Stimulated activated CD8-positive, alpha-beta memory T cell treated with anti-CD3 and anti-CD28 coated beads, Interleukin-12 subunit alpha, Interleukin-12 subunit beta, amount 100 ng/mL, for 4 hours (primary cell): ENCODE results near the gene CETP.
A peak's percentile ranks its signal among the peaks of the same experiment; 100 is the strongest.
"Not testable (repeated sequence)": the region's sequence is repeated elsewhere in the genome, so short reads cannot be mapped to it uniquely, and the experiment has no call there.

ENCODE experiments used
- DNase-seq: peaks from one replicate; pipeline ENCODE4 v3.0.0-alpha.2; 2020; ENCODE audit warnings: low read depth

Gene CETP

DNA sequence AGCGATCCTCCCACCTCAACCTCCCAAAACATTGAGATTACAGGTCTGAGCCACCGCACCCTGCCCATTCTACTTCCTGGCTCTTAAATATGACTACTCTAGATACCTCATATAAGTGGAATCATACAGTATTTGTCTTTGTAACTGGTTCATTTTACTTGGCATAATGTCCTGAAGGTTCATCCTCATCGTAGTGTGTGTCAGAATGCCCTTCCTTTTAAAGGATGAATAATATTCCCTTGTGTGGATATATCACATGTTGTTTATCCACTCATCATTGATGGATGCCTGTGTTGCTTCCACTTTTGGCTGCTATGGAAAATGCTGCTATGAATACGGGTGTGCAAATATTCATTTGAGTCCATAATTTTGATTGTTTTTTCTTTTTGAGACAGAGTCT, 5.7 kb upstream of the CETP start:
- DNase-seq = no peak

DNA sequence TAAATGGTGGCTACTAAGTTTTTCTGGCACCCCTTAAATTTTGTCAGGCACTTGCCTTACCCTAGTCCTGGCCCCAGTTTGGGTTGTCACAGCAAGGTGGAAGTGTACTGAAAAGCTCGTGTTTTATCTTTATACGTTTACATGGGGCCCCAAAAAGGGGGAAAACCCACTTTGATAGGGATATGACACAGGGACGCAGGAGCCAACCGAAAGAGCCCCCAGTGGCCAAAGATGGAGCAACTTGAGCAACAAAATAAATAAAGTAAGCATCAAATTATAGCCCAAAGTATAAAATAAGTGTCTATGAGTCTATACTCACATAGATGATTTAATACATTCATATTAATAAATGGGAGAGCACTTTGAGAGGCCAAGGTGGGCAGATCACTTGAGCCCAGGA, 5.0 kb upstream of the CETP start:
- no peak for DNase-seq

DNA sequence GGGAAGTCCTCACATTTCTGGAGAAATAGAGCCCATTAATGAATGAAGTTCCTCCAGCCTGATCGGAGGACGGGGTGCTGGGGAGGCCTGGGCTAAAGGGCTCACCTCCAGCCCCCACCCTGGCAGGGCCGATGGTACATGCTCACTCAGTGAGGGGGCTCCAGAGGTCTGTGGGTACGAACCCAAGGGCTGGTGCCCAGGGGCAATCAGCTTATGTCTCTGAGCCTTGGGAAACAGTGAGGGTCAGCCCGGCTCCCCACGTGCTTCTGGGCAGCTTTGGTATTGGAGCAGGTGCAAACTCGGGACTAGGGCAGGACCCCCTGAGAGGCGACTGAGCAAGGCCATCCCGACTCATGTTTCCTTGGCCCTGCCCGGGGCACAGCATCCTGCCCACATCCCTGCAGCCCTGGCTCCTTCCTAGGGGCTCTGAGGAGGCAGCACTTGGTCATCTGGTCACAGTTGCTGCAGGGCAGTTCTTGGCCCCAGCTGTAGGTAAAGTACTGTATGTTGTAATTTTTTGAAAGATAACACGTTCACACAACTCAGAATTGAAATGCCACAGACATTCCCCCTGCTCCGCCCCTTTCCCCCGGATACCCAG, 969 bp upstream of the CETP start:
- DNase-seq = no peak

DNA sequence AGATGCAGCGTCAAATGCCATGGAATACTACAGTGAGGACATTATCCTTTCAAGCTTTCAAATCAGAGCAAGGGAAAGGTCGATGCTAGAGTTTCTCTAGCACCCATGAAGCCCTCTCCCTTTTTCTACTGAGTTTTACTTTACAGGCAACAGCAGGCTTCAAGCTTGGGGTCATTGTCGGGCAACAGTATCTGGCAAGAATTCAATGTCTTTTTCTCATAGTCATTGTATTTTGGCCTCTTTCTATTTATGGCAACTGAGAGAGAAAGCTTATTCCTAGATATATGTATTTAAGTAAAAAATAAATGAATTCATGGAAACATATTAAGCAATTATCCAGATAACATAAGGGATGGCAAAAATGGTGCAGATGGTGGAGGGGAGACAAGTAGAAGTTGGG, 364 bp upstream of the CETP start:
- DNase-seq = no peak

DNA sequence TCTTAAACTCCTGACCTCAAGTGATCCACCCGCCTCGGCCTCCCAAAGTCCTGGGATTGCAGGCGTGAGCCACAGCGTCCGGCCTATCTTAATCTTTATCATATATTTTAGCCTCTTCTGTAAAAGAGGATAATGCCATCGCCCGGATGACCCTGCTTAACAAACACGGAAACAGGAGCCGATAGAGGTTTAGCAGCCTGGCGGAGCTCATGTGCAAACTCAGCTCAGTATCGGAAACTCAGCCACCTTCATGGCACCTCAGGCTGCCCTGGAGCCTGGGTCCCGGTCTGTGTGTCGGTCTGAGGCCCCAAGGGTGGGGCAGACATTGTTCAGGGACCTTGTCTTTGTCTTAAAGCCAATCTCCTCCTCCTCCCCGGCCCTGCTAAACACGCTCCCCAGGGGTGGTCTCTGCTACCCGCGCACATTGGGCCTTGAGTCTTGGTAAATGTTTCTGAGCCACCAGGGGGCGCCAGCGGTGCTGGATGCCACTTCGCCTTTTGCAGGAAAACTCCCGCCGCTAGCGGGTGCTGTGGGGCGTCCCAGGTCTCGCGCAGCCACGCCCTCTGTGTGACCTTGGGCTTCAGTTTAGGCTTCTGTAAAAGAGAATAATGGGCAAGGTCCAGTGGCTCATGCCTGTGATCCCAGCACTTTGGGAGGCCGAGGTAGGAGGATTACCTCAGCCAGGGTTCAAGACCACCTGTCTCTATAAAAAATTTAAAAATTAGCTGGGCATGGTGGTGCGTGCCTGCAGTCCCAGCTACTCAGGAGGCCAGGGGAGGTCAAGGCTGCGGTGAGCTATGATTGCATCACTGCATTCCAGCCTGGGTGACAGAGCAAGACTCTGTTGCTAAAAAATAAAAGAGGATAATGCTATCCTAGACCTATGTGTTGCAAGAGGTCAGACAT, 2.7 kb downstream of the CETP start:
- DNase-seq = peak; percentile 83

DNA sequence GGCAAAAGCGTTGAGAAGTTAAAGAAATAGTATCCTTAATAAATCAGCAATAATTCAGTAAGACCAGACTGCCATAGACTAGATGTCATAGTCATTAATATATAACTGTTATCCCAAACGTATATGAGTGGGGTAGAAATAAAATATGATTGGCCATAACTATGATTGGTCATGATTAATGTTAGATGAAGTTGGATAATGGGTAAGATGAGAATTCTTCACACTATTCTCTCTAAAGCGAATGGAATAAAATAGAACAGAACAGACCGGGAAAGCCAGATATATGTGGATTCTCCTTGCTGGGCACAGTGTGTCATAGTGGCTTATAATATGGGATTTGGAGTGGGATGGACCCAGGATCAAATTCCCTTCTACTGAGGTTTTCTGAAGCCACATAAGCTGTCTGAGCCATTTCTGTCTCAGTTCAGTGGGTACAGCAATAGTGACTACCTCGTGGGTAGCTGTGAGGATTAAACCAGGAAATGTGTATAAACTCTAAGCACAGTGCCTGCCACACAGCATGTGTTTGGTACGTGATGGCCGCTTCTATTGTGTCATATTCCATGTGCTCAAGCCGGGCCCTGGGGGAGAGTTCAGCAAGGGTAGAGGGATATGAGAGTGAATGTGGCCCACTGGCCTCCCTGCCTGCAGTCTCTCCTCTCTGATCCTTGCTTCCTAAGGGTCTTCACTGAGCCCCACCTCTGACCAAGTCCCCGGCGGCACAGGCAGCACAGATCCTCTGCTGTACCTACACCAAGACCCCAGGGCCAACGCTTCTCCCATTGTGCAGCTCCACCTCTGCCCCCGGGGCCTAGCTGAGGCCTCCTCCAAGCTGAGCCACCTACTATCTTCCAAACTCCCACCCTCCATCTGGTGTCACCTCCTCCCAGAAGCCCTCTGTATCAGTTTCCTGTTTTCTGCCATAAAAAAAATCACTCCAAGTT, 3.7 kb downstream of the CETP start:
- no peak for DNase-seq

DNA sequence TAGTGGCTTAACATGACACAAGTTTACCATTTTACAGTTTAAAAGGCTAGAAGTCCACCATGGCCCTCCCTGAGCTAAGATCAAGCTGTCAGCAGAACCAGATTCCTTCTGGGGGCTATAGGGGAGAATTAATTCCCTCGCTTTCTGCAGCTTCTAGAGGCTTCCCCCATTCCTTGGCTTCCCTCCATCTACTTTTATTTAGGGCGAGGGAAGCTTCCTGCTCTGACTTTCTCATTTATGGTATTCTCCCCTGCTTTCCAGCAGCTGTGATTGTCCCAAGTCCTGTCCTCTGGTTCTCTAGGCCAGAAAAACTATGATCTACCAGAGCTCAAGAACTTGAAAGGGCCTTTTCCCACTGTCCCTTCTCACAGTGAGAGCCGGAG, 4.3 kb downstream of the CETP start:
- DNase-seq = no peak

DNA sequence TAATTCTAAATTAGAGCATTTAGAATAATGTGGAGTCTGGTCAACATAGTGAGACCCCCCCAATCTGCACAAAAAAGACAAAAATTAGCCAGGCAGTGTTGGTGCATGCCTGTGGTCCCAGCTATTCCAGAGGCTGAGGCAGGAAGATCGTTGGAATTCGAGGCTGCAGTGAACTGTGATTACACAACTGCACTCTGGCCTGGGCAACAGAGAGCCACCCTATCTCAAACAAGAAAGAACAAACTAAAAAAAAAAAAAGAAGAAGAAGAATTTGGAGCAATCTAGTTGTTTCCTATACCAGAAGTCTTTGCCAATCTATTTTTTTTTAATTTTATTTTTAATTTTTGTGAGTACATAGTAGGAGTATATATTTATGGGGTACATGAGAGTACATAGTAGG, 6.0 kb downstream of the CETP start:
- DNase-seq = no peak

DNA sequence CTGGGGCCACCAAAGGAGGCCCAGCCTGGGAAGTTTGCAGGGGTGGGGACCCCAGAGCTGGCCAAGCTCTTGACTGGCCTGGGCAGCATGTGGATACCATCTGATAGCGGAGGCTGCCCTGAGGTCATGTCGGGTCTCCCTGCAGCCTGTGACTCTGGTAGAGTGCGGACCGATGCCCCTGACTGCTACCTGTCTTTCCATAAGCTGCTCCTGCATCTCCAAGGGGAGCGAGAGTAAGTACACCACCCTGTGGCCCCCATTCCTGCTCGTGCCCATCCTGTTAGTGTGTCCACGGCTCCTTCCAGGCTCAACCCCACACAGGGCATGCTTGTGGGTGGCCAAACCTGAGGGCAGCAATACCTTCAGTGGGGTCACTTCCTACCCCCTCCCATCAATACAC, 8.0 kb downstream of the CETP start:
- no peak for DNase-seq

DNA sequence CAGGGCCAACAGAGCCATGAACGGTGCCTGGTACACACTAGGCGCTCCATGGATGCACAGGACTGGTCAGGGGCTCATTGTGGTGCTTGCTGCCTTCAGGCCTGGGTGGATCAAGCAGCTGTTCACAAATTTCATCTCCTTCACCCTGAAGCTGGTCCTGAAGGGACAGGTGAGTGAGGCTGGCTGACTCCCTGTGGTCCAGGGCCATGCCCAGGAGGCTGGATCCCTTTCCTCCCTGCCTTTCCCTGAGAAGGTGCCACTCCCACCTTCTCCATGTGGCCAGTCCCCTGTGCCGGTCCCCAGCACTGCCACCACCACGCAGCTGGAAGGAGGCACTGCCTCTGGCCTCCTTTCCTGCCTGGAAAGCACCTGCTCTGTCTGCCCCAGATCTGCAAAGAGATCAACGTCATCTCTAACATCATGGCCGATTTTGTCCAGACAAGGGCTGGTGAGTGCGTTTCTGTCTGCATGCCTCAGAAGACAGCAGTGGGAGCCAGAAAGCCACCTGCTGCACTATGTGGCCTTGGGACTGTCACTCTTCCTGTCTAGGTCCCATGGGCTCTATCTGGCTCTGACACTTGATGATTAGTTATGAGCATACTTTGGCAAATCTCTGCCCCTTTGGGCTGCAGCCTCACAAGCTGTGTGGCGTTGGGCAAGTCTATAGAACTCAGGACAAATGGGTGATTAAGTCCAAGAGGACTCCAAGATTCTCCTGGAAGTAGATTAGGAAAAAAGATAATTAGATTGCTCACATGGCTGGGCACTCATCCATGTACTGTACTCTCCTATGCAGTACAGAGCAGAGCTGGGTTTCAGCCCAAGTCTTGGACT, 9.4 kb downstream of the CETP start:
- no peak for DNase-seq

DNA sequence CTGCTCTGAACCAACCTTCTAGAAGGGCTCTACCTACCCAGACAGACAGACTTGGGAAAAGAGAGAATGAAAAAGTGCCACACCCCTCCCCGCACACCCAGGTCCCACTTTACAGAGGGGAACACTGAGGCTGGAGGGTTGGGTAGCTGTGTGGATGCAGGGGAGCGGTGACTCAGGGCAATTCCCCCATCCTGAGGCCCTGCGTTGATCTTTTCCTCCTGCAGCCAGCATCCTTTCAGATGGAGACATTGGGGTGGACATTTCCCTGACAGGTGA, 10.0 kb downstream of the CETP start:
- no peak for DNase-seq

DNA sequence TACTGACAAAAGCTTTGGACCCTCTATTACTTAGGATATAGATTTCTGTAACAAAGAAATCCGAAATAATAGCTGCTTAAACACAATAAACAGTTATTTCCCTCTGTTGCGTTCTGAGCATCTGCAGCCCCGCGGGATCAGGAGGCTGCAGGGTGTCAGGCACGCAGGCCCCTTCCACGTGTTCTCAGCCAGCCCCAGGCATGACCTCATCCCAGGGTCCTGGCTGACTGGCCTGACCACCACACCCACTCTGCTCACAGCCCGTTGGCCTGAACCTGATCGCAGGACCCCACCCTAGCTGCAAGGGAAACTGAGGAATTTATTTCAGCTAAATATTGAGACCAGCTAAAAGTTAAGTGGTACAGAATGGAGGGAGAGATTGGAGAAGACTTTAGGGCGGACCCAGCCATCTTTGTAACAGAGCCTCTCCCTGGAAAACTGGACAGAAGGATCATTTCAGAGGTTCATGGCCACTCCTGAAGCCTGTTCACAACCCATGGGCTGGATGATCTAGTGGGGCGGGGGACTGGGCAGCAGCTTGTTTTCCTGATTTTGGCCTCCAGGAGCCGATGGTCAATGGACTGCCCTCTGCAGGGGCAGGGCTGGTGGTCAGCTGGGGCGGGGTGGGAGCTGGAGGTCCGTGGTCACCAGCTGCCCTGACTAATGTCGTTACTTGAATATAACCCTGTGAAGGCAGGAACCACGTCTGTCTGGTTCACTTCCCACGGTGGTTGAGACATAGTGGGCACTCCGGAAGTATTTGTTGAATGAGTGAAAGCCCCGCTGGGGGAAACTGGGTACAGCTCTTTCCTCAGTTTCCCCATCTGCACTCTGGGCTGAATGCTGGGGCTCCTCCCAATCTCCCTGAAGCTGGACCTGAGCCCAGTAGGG, 10.9 kb downstream of the CETP start:
- no peak for DNase-seq

DNA sequence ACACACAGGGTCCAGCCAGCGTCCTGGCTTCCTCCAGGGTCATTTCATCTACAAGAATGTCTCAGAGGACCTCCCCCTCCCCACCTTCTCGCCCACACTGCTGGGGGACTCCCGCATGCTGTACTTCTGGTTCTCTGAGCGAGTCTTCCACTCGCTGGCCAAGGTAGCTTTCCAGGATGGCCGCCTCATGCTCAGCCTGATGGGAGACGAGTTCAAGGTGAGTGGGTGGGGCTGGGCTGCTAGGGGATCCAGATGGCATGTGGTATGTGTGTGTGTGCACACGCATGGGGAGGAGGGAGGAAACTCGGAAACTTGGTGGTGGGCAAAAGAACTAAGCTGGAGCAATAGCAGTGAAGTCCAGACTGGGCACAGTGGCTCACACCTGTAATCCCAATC, 11.5 kb downstream of the CETP start:
- DNase-seq = no peak

DNA sequence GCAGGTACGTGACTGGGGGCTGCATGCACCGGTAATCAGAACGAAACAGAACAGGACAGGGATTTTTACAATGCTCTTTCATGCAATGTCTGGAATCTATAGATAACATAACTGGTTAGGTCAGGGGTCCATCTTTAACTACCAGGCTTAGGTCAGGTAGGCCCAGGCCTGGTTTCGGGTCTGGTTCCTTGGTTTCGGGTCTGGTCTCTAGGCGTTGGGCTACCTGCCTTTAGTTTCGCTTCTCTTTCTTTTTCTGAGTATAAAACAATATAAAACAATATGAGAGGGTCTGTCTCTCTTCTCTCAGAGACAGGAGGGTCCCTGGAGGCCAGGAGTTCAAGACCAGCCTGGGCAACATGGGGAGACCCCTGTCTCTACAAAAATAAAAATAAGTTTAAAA, 12.1 kb downstream of the CETP start:
- DNase-seq = not testable (repeated sequence)

DNA sequence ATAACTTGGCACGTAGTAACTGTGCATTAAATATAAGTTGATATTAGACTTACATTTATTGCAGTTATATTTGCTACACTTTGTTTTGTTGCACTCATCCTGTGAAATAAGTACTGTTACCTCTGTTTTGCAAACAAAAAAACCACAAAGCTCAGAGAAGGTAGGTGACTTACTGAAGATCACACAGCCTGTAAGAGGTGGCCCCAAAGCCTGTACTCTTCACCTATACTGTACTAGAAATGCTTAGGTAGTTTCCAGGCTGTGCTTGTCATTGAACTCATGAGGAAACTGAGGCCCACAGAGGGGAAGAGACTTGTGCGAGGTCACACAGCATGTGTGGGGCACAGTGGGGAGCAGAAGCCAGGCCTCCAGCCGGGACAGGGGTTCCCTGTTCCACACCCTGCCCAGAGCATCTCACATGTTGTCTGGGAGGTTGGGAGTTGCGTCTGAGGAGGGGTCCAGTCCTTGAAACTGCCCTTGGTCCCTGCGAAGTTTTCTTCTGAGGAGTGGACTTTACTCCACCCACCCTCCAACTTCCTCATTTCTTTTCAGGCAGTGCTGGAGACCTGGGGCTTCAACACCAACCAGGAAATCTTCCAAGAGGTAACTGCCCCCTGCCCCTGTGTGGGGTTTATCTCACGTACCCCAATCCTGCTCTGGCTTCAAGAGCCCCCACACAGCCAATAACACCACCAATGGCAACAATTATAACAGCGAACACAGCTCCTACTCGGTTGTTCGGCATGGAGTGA, 13.0 kb downstream of the CETP start:
- DNase-seq = no peak

DNA sequence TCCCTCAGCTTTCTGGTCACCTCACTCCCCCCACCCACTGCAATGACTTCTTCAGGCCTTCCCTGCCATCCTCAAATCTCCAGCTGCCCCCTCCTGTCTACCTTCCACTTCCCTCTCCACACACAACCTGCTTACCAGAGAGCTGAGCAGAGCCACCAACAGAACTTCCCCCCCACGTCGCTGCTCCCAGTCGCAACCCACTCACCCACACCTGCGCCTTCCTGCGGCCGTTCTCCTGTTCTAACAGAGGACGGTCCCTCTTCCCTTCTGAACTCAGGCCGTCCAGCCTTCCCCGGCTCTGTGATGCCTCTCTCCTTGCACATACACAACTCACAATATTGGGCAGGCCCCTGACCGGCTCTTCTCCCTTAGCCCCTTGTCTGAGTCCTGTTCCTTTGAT, 14.0 kb downstream of the CETP start:
- no peak for DNase-seq

DNA sequence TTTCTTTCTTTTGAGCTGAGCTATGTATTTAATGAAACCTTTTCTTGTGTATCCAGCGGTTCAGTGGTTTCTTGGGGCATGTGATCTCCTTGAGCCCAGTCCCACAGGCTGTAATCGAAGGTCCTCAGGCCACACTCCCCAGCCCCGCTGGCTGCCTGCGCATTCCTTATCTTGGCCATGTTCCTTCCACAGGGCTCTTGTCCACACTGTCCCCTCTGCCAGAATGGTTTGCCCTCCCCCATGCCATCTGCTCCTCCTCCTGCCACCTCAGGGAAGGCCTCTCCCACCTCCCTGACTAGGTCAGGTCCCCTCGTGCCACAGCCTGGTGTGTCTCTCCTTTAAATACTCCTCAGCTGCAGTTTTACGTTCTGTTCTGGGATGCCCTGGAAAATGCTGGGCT, 15.5 kb downstream of the CETP start:
- no peak for DNase-seq

DNA sequence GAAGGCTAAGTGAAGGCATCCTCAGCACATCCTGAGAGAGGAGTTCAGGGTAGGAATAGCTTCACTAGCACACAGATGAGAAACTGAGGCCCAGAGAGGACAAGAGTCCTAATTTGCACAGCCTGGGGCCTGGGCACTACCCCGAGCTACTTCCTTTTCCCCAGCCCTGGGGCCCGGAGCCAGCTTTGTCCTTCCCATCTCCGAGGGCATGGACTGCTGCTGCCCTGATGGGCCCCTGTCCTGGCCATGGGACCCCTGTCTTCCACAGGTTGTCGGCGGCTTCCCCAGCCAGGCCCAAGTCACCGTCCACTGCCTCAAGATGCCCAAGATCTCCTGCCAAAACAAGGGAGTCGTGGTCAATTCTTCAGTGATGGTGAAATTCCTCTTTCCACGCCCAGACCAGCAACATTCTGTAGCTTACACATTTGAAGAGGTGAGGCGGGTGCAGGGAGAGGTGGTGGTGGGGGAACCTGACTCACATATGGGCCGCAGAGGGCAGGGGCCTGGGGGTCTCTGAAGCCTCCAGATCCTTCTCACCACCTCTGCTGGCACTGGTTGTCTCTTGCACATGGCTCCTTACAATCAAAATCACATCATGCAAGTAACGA, 16.2 kb downstream of the CETP start:
- no peak for DNase-seq

DNA sequence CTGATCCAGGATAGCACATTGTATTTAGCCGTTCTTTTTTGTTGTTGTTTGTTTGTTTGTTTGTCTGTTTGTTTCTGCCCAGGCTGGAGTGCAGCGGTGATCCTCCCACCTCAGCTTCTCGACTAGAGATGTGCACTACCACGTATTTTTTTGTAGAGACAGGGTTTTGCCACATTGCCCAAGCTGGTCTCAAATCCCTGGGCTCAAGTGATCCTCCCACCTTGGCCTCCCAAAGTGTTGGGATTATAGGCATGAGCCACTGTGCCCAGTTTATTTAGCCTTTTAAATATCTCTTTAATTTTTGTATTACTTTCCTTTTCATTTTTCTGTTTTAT, 18.4 kb downstream of the CETP start:
- DNase-seq = no peak
